Colonic mucosa (tissue), 4 donors: ENCODE results near the gene SYPL1. TPM values are rescaled to one million over a fixed set of nuclear protein-coding genes. Genes with fewer than 3 reads are reported as not detected.

ENCODE experiments used
- DNase-seq: peaks from one replicate; pipeline ENCODE4 v3.0.0-alpha.2; 2020
- H3K27ac ChIP-seq: fragments of 200-600 bp; one replicate; pipeline ENCODE4 v1.8.0; 2021
- H3K27me3 ChIP-seq: fragments of 200-600 bp; one replicate; pipeline ENCODE4 v1.8.0; 2021
- H3K36me3 ChIP-seq: fragments of 200-600 bp; one replicate; pipeline ENCODE4 v1.8.0; 2021
- H3K4me1 ChIP-seq: fragments of 200-600 bp; one replicate; pipeline ENCODE4 v1.8.0; 2021; ENCODE audit warnings: mild to moderate bottlenecking
- H3K4me3 ChIP-seq: fragments of 200-600 bp; one replicate; pipeline ENCODE4 v1.8.0; 2021
- H3K9ac ChIP-seq, 2 donors: one replicate each; pipeline ENCODE4 v1.7.0; 2013; ENCODE audit warnings: control low read depth in 2 of 2, low read depth in 2 of 2, low read length in 2 of 2
- H3K9me3 ChIP-seq: fragments of 200-600 bp; one replicate; pipeline ENCODE4 v1.8.0; 2021
- intact Hi-C: fragments of 100-400 bp; cut with DNase I; formaldehyde crosslinking; loops from one replicate; pipeline ENCODE4 v1.14.1; 2022
- total RNA-seq, 2 donors: library from RNA; stranded (reverse); fragmentation: NEBNext Ultra II Directional in 1 of 2; extraction: Animal tissue kit (Norgen Biotek cat#: 25700) in 1 of 2; gene quantifications; one replicate each; pipeline ENCODE4 v1.2.1, GENCODE V29; 2021
- TF ChIP-seq, protein P1 (sequence below): fragments of 200-600 bp; IDR thresholded peaks from one replicate; pipeline ENCODE4 v1.8.0; 2022; ENCODE audit warnings: antibody characterized with exemption, mild to moderate bottlenecking
- donor health status: healthy.
- donor health status: DM: no; HTN: no; CAD: no.
- donor health status: DM: no; HTN: no; CAD: no.

SYPL1 gene
- total RNA-seq, 2 donors from 2014 or later = 89.0 to 94.0 TPM

DNA sequence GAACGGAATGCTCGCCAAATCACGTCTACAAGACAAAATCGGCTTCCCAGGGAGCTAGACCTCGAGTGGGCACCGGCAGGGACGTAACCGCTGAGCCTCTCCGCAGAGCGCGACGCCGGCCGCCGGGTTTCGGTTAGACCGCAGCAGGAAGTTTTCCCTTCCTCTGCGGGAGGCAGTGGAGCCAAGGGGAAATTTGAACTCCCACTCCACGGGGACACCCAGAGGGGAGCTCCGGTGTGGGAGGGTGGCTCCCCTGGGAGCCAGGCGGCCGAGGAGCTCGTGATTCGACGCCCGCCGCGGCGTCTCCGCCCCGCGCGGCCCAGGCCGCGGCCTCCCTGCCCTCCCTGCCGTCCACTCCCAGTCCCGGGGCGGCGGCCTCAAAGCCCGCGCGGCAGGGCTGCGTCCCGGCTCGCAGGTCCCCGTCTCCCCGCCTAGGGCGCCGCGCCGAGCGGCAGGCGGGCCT lies 426 bp downstream of the SYPL1 start:
- intact Hi-C loops = loop anchor here (5.0 kb wide), 1 partner anchor 39 kb away; no protein-coding TSS in a partner anchor
- TF ChIP-seq, protein P1, sequence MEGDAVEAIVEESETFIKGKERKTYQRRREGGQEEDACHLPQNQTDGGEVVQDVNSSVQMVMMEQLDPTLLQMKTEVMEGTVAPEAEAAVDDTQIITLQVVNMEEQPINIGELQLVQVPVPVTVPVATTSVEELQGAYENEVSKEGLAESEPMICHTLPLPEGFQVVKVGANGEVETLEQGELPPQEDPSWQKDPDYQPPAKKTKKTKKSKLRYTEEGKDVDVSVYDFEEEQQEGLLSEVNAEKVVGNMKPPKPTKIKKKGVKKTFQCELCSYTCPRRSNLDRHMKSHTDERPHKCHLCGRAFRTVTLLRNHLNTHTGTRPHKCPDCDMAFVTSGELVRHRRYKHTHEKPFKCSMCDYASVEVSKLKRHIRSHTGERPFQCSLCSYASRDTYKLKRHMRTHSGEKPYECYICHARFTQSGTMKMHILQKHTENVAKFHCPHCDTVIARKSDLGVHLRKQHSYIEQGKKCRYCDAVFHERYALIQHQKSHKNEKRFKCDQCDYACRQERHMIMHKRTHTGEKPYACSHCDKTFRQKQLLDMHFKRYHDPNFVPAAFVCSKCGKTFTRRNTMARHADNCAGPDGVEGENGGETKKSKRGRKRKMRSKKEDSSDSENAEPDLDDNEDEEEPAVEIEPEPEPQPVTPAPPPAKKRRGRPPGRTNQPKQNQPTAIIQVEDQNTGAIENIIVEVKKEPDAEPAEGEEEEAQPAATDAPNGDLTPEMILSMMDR = no peak

DNA sequence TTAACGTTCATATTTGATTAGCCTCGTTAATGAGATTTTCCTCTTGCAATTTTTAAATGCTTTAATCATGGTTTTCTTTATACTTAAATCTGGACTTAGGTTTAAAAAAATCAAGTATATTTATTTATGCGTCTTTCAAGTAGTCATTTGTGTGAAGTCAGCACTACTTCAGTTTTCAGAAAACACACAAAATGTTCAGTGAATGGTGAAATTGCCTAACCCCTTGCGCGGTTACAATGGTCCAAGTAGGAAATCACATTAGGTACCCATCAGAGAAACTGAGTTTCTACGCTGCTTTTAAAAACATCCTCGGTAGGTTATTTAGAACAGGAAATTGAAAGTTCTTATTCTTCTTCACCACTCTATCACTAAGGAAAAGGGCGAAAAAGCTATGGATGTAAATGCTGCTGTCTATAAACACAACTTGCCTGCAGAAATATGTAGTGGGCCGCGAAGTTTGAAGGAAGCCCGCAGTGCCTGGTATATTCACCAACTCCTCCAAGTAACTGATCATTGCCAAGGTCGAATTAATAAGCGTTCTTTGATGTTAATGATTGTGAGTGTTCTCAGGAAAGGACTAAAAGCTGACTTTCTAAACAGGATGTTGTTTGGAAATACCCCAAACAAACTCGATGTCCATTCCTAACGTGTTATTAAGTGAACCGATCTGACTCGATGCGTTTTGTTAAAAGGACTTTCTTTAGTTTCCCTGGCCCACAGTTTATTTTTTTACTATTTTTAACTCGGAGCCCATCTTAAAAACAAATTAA lies 1.0 kb downstream of the SYPL1 start:
- Histone ChIP-seq H3K9me3 (no peaks in the 10 kb centered on the region), H3K36me3 (no peaks in the 10 kb centered on the region), H3K27me3 (no peaks in the 10 kb centered on the region), H3K9ac (peak overlapping the region; percentile 79 to 88), H3K4me1 (peaks cover 15% of the 10 kb centered on the region), H3K27ac (peak overlapping the region; percentile 98), H3K4me3 (peak overlapping the region; percentile 65)
- peak; percentile 25 for DNase-seq
- intact Hi-C loops = loop anchor here (5.0 kb wide), 1 partner anchor 39 kb away; no protein-coding TSS in a partner anchor
- TF ChIP-seq, protein P1 = no peak

More for the DNA sequence above, 426 bp downstream of the SYPL1 start:
- Histone ChIP-seq H3K4me3 (peak overlapping the region; percentile 65), H3K27ac (peak overlapping the region; percentile 98), H3K27me3 (no peaks in the 10 kb centered on the region), H3K9ac (peak overlapping the region; percentile 79 to 88), H3K4me1 (peaks cover 15% of the 10 kb centered on the region), H3K36me3 (no peaks in the 10 kb centered on the region), H3K9me3 (no peaks in the 10 kb centered on the region)
- no peak for DNase-seq

DNA sequence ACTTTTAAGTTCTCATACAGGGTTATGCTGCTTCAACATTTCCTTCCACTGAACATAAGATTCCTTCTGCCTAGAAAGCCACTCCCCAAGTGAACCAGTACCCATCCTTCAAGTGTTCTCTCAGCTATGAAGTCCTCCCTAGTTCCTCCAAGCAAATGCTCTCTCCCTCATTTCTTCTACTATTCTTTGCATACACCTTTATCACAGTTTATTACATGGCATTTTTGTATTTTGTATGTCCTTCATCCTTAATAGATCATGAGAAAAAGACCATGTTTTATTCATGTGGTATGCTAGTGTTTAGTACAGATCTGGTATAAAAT lies 1.9 kb downstream of the SYPL1 start:
- H3K27ac ChIP-seq = no peak overlapping the region
- no peak overlapping the region for H3K4me3 ChIP-seq
- peaks cover 15% of the 10 kb centered on the region for H3K4me1 ChIP-seq
- TF ChIP-seq, protein P1 = no peak
- H3K9me3 ChIP-seq = no peaks in the 10 kb centered on the region
- intact Hi-C loops = loop anchor here (5.0 kb wide), 1 partner anchor 38 kb away; no protein-coding TSS in a partner anchor
- no peaks in the 10 kb centered on the region for H3K36me3 ChIP-seq
- no peaks in the 10 kb centered on the region for H3K27me3 ChIP-seq
- no peak for DNase-seq
- no peak overlapping the region for H3K9ac ChIP-seq

DNA sequence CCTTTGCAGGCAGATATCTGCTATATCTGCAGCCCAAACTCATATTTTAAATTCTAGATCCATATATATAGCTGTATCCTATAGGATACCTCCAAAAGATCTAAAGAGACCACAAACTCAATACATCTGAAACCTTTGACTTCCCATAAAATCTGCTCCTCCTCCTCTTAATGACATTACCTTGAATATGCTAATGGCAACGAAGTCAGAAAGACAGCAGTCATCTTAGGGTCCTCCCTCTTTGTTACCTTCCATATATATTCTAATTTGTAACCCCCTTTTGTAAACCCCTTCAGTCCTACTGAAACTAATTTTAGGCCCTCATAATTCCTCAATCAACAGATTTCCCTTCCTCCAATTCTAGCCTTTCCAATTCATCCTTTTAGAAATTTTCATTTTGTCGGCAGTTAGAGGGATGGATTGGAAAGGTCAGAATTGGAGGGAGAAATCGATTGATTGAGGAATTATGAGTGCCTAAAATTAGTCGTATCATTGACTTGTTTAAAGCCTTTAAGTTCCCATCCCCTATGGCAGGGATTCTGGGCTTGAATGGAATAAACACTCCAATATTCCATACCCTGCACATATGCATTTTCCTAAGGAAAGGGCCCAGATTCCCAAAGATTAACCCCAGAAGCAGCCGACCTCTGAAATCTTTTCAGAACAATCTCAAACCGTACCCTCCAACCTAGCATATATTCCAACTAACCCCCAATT lies 2.4 kb downstream of the SYPL1 start:
- Histone ChIP-seq H3K27me3 (no peaks in the 10 kb centered on the region), H3K4me1 (peaks cover 15% of the 10 kb centered on the region), H3K4me3 (no peak overlapping the region), H3K9ac (no peak overlapping the region), H3K27ac (no peak overlapping the region), H3K9me3 (no peaks in the 10 kb centered on the region), H3K36me3 (no peaks in the 10 kb centered on the region)
- intact Hi-C loops = loop anchor here (5.0 kb wide), 1 partner anchor 37 kb away; no protein-coding TSS in a partner anchor
- TF ChIP-seq, protein P1 = no peak
- DNase-seq = no peak

GRCh38 chr7:106108991-106109390 lies 3.1 kb downstream of the SYPL1 start:
- intact Hi-C loops = no loop called here
- Histone ChIP-seq H3K4me3 (no peak overlapping the region), H3K9me3 (no peaks in the 10 kb centered on the region), H3K27me3 (no peaks in the 10 kb centered on the region), H3K9ac (no peak overlapping the region), H3K36me3 (no peaks in the 10 kb centered on the region), H3K27ac (no peak overlapping the region), H3K4me1 (peaks cover 15% of the 10 kb centered on the region)
- TF ChIP-seq, protein P1 = no peak
- no peak for DNase-seq
